IMR-90 (cell line): ENCODE measurements around the gene SLC12A7.
"Not testable (repeated sequence)": the region's sequence is repeated elsewhere in the genome, so short reads cannot be mapped to it uniquely, and the experiment has no call there.

Source experiments
- CEBPB ChIP-seq: IDR thresholded peaks from 2 replicates; pipeline ENCODE4 v1.6.1; 2012; ENCODE audit warnings: low read depth, low read length, improper control_type of control experiment
- POLR2A ChIP-seq: IDR thresholded peaks from 2 replicates; pipeline ENCODE4 v1.6.1; 2012; ENCODE audit warnings: mild to moderate bottlenecking, low read depth, low read length
- TF ChIP-seq, protein P1 (sequence below): conservative IDR thresholded peaks from 2 replicates; pipeline ENCODE4 v1.5.1; 2012; ENCODE audit warnings: mild to moderate bottlenecking, low read depth, low read length, improper control_type of control experiment
- TF ChIP-seq, protein P2 (sequence below): fragments of 150-350 bp; IDR thresholded peaks from 2 replicates; pipeline ENCODE4 v1.6.1; 2017; ENCODE audit warnings: mild to moderate bottlenecking, antibody characterized with exemption, low read length, low read depth

DNA sequence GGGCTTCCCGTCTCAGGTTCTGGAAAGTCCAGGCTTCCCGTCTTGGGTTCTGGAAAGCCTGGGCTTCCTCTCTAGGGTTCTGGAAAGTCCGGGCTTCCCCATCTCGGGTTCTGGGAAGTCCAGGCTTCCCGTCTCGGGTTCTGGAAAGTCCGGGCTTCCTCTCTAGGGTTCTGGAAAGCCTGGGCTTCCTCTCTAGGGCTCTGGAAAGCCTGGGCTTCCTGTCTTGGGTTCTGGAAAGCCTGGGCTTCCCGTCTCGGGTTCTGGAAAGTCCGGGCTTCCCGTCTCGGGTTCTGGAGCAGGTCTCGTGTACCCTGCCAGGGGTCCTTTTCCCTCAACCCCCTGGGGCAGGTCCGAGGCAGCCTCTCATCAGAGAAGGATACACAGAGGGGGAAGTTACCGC, 28.8 kb downstream of the SLC12A7 start:
- TF ChIP-seq CEBPB, POLR2A: not testable (repeated sequence)
- TF ChIP-seq, protein P1, sequence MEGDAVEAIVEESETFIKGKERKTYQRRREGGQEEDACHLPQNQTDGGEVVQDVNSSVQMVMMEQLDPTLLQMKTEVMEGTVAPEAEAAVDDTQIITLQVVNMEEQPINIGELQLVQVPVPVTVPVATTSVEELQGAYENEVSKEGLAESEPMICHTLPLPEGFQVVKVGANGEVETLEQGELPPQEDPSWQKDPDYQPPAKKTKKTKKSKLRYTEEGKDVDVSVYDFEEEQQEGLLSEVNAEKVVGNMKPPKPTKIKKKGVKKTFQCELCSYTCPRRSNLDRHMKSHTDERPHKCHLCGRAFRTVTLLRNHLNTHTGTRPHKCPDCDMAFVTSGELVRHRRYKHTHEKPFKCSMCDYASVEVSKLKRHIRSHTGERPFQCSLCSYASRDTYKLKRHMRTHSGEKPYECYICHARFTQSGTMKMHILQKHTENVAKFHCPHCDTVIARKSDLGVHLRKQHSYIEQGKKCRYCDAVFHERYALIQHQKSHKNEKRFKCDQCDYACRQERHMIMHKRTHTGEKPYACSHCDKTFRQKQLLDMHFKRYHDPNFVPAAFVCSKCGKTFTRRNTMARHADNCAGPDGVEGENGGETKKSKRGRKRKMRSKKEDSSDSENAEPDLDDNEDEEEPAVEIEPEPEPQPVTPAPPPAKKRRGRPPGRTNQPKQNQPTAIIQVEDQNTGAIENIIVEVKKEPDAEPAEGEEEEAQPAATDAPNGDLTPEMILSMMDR: not testable (repeated sequence)
- TF ChIP-seq, protein P2, sequence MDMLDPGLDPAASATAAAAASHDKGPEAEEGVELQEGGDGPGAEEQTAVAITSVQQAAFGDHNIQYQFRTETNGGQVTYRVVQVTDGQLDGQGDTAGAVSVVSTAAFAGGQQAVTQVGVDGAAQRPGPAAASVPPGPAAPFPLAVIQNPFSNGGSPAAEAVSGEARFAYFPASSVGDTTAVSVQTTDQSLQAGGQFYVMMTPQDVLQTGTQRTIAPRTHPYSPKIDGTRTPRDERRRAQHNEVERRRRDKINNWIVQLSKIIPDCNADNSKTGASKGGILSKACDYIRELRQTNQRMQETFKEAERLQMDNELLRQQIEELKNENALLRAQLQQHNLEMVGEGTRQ: not testable (repeated sequence)
